ENCODE data around the gene CDK2.
"Not testable (repeated sequence)": the region's sequence is repeated elsewhere in the genome, so short reads cannot be mapped to it uniquely, and the experiment has no call there.

CDK2 gene

DNA sequence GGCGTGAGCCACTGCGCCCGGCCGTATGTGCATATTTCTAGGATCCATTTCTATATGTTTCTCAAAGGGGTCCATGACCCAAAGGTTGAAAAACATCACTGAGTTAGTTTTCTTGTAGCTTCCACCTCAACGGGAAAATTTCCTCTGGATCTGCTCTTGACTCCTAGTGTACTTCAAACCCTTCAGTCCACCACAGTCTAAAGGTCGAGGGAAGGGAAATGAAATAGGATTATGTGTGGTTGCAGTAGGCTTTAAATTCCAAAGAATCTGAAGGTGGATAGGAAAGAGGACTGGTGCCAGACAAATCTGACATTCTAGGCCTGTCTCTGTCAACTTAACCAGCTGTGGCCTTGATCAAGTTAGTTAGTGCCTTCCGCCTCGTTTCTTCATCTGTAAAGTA, 28.7 kb downstream of the CDK2 start:
- no peak overlapping the region for H3K4me3 ChIP-seq (replicated peaks; ENCODE audit: low read depth, low read length)
- TF ChIP-seq, protein P1, sequence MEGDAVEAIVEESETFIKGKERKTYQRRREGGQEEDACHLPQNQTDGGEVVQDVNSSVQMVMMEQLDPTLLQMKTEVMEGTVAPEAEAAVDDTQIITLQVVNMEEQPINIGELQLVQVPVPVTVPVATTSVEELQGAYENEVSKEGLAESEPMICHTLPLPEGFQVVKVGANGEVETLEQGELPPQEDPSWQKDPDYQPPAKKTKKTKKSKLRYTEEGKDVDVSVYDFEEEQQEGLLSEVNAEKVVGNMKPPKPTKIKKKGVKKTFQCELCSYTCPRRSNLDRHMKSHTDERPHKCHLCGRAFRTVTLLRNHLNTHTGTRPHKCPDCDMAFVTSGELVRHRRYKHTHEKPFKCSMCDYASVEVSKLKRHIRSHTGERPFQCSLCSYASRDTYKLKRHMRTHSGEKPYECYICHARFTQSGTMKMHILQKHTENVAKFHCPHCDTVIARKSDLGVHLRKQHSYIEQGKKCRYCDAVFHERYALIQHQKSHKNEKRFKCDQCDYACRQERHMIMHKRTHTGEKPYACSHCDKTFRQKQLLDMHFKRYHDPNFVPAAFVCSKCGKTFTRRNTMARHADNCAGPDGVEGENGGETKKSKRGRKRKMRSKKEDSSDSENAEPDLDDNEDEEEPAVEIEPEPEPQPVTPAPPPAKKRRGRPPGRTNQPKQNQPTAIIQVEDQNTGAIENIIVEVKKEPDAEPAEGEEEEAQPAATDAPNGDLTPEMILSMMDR (IDR thresholded peaks at IDR 0.05; ENCODE audit: low read length, missing control alignments) = no peak

DNA sequence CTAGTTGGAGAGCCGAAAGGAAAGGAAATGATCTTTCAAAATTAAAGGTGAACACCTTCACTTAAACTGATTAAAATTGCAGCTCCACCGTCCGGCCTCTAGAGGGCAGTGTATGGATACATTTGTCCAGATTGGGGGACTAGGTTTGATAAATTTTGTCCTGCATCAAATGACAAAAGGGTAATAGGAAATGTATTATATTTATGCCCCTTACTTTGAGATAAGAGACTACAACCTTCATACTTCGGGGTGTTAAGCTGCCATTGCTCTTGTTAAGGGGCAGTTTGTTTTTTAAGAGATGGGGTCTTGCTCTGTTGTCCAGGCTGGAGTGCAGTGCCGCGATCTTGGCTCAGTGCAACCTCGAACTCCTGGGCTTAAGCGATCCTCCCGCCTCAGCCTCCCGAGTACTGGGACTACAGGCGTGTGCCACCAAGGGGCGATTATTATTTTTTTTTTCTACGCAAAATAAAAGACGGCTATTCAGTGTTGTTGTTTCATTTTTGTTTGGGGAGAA, 29.6 kb downstream of the CDK2 start:
- TF ChIP-seq, protein P1 (IDR thresholded peaks at IDR 0.05; ENCODE audit: low read length, missing control alignments) = peak; percentile 80
- H3K4me3 ChIP-seq (replicated peaks; ENCODE audit: low read depth, low read length) = peak overlapping the region; percentile 90
- peak; percentile 79 for DNase-seq (ENCODE audit: low read depth)

More for the DNA sequence above, 28.7 kb downstream of the CDK2 start:
- no peak for DNase-seq (ENCODE audit: low read depth)

DNA sequence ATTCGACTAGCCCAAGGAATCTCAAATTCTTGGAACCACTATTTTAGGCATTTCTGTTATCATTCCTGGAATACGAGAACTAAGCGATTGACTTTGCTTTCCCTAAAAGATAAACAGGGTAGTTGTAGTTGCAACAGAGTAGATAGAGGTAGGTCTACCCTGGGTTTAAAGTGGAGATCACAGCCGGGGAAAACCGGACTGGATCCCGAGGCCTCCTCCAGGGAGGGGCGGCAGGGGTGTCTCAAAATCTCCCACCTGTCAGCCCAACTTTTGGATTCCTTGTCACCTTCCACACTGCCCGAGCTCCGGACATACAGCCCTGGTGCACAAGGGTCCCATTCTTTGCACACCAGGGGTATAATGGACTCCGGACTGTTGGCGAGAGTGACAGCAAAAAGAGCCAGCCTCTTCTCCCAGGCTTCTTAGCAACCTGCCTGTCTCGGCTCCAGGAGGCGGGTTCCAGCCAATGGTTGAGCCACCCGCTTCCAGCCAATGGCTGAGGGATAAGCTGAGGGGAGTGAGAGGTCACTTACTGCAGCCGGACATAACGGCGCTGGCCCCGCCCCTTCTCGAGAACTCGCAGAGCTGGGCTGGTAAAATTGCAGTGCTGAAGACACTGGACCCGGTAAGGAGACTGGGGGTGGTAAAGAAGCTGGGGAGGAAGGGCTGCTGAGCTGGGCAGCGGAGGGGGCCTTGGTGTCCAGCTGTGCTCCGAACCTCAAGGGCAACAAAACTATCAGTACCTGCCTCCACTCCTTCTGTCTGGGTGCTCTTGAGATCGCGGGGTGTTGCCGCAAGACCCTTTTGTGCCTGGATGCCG, 30.3 kb downstream of the CDK2 start, which contains the start of gene SUOX:
Gene SUOX, plus strand, starts transcription at position 562 of the 820 bp plus-strand sequence. CDS start 4,946 bp downstream, outside the sequence.
- DNase-seq (ENCODE audit: low read depth) = peak; percentile 98
- peak within 1 kb of the TSS; percentile 90 for H3K4me3 ChIP-seq (replicated peaks; ENCODE audit: low read depth, low read length)
- TF ChIP-seq, protein P1 (IDR thresholded peaks at IDR 0.05; ENCODE audit: low read length, missing control alignments) = no peak

DNA sequence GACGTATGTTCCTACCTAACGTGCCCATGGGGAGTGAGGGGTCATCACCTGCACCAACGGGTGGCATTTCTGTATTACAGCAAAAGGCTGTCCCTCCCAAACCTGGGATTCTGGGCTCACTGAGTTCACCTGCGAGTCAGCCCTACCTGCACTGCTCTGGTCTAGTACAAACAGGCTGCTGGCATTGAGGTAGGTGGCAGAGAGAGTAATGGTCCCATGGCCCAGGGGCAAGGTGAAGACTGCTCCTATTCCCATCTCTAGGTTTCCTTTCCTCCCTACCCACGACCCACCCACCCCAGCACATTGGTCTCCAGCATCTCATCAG, 30.9 kb downstream of the CDK2 start:
- no peak for DNase-seq (ENCODE audit: low read depth)

DNA sequence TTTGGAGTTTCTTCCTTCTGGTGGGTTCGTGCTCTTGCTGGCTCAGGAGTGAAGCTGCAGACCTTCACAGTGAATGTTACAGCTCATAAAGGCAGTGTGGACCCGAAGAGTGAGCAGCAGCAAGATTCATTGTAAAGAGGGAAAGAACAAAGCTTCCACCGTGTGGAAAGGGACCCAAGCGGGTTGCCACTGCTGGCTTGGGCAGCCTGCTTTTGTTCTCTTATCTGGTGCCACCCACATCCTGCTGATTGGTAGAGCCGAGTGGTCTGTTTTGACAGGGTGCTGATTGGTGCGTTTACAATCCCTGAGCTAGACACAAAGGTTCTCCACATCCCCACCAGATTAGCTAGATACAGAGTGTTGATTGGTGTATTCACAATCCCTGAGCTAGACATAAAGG, 32.9 kb downstream of the CDK2 start:
- not testable (repeated sequence) for DNase-seq (ENCODE audit: low read depth); H3K4me3 ChIP-seq (replicated peaks; ENCODE audit: low read depth, low read length)

More for the DNA sequence above, 30.9 kb downstream of the CDK2 start:
- H3K4me3 ChIP-seq (replicated peaks; ENCODE audit: low read depth, low read length) = peak overlapping the region; percentile 90
- TF ChIP-seq, protein P1 (IDR thresholded peaks at IDR 0.05; ENCODE audit: low read length, missing control alignments) = no peak

DNA sequence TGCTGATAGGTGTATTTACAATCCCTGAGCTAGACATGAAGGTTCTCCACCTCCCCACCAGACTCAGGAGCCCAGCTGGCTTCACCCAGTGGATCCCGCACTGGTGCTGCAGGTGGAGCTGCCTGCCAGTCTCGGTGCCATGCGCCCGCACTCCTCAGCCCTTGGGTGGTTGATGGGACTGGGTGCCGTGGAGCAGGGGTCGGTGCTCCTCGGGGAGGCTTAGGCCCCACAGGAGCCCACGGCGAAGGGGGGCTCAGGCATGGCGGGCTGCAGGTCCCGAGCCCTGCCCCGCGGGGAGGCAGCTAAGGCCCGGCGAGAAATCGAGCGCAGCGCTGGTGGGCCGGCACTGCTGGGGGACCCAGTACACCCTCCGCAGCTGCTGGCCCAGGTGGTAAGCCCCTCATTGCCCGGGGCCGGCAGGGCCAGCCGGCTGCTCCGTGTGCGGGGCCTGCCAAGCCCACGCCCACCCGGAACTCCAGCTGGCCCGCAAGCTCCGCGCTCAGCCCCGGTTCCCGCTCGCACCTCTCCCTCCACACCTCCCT, 33.4 kb downstream of the CDK2 start:
- not testable (repeated sequence) for DNase-seq (ENCODE audit: low read depth); H3K4me3 ChIP-seq (replicated peaks; ENCODE audit: low read depth, low read length)

DNA sequence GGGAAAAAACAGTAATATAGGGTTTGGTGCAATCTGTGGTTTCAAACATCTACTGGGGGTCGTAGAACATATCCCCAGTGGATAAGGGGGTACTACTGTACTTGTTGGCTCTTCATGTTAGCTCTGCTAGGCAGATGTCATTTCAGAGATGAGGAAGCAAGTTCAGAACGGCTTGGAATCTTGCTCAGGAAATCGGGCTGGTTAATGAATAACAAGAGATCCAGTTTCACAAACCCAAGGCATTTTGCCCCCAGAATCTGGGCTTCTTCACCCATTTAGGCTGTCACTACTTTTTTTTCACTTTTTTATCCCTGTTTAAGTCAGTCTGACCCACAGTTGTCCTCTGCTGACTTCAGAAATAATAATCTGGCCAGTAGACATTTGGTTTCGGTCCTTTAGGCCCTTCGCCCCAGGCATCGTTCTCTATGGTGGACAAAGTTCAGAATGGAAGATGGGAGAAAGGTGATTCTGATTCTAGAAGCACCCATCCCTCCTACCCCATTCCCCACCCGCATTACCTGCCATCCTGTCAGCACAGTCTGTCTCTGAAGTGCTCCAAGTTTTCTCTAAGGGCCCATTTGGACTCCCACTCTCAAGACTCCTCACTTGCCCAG, 35.0 kb downstream of the CDK2 start:
- no peak overlapping the region for H3K4me3 ChIP-seq (replicated peaks; ENCODE audit: low read depth, low read length)
- TF ChIP-seq, protein P1 (IDR thresholded peaks at IDR 0.05; ENCODE audit: low read length, missing control alignments) = no peak
- DNase-seq (ENCODE audit: low read depth) = no peak

DNA sequence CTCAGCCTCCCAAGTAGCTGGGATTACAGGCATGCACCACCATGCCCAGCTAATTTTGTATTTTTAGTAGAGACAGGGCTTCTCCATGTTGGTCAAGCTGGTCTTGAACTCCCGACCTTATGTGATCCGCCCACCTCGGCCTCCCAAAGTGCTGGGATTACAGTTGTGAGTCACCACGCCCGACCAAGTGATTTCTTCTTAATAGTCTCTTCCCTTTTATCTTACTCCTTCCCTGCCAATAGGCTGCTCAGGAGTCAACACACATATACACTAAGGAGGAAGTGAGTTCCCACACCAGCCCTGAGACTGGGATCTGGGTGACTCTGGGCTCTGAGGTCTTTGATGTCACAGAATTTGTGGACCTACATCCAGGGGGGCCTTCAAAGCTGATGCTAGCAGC, 36.7 kb downstream of the CDK2 start:
- DNase-seq (ENCODE audit: low read depth); H3K4me3 ChIP-seq (replicated peaks; ENCODE audit: low read depth, low read length): not testable (repeated sequence)
